IMR-90 (cell line): ENCODE results near the gene SAMD1. TPM values are rescaled to one million over a fixed set of nuclear protein-coding genes. Genes with fewer than 3 reads are reported as not detected.

Experiments used
- CEBPB ChIP-seq: IDR thresholded peaks from 2 replicates; pipeline ENCODE4 v1.6.1; 2012; ENCODE audit warnings: low read depth, low read length, improper control_type of control experiment
- CHD1 ChIP-seq: IDR thresholded peaks from 2 replicates; pipeline ENCODE4 v1.6.1; 2012; ENCODE audit warnings: low read depth, low read length, improper control_type of control experiment
- CTCF ChIP-seq: conservative IDR thresholded peaks from 2 replicates; pipeline ENCODE4 v1.5.1; 2012; ENCODE audit warnings: mild to moderate bottlenecking, low read depth, low read length, improper control_type of control experiment
- FOS ChIP-seq: fragments of 150-350 bp; IDR thresholded peaks from 2 replicates; pipeline ENCODE4 v1.6.1; 2016; ENCODE audit warnings: low read depth, low read length
- MAFK ChIP-seq: IDR thresholded peaks from 2 replicates; pipeline ENCODE4 v1.6.1; 2012; ENCODE audit warnings: low read depth, low read length, improper control_type of control experiment
- POLR2A ChIP-seq: IDR thresholded peaks from 2 replicates; pipeline ENCODE4 v1.6.1; 2012; ENCODE audit warnings: mild to moderate bottlenecking, low read depth, low read length
- RCOR1 ChIP-seq: IDR thresholded peaks from 2 replicates; pipeline ENCODE4 v1.6.1; 2012; ENCODE audit warnings: mild to moderate bottlenecking, low read length, improper control_type of control experiment; ENCODE audit not compliant: insufficient replicate concordance
- SMC3 ChIP-seq: fragments of 150-350 bp; IDR thresholded peaks from 2 replicates; pipeline ENCODE4 v1.6.1; 2016; ENCODE audit warnings: low read depth, mild to moderate bottlenecking, antibody characterized with exemption, low read length, moderate library complexity
- polyA plus RNA-seq, 3 experiments: library from polyadenylated mRNA; depleted of rRNA; stranded (reverse); fragments of >200 nt; gene quantifications; 2 replicates each; pipeline ENCODE4 v1.2.3, GENCODE V29; 2012; ENCODE audit warnings: low replicate concordance in 1 of 3
- total RNA-seq: library from RNA; depleted of rRNA; stranded (reverse); fragments of >200 nt; gene quantifications from 2 replicates; pipeline ENCODE4 v1.2.3, GENCODE V29; 2012

SAMD1 gene
- total and polyA plus RNA-seq, 2 of the 4 experiments (the other 2 are of a cell fraction), result 6.5 to 14.1 TPM

- TF ChIP-seq CTCF (no peak), RCOR1 (no peak), CEBPB (no peak), CHD1 (no peak), SMC3 (no peak), MAFK (no peak), POLR2A (no peak), FOS (no peak)
Observed at GRCh38 chr19:14089662-14090508, 666 bp downstream of the SAMD1 start (continued).
